PFSK-1 (cell line): ENCODE measurements around the gene RXFP4.

ENCODE experiments used
- POLR2AphosphoS5 ChIP-seq: IDR thresholded peaks from 2 replicates; pipeline ENCODE4 v1.6.1; 2012; ENCODE audit warnings: low read depth, mild to moderate bottlenecking, control low read depth, low read length, moderate library complexity
- SIN3A ChIP-seq: IDR thresholded peaks from 2 replicates; pipeline ENCODE4 v1.6.1; 2012; ENCODE audit warnings: mild to moderate bottlenecking, low read length, moderate library complexity, borderline replicate concordance; ENCODE audit not compliant: insufficient read depth
- TAF1 ChIP-seq: IDR thresholded peaks from 2 replicates; pipeline ENCODE4 v1.6.1; 2012; ENCODE audit warnings: low read length, control low read depth, borderline replicate concordance; ENCODE audit not compliant: insufficient read depth

GRCh38 chr1:155940993-155941844 lies at the start of gene RXFP4:
- TF ChIP-seq POLR2AphosphoS5 (no peak), SIN3A (no peak), TAF1 (no peak)
